ENCODE data around the gene ALK.
A peak's percentile ranks its signal among the peaks of the same experiment; 100 is the strongest.
"Not testable (repeated sequence)": the region's sequence is repeated elsewhere in the genome, so short reads cannot be mapped to it uniquely, and the experiment has no call there.

The ALK gene

GRCh38 chr2:29273685-29274611 lies 647.4 kb downstream of the ALK start:
- intact Hi-C loops (cut with DNase I): no loop called here
- DNase-seq: no peak

- no peak for DNase-seq
- intact Hi-C loops (cut with DNase I): no loop called here
Measured at GRCh38 chr2:29273004-29273684, 648.2 kb downstream of the ALK start.

GRCh38 chr2:29272311-29272710 lies 649.1 kb downstream of the ALK start:
- DNase-seq: no peak
- intact Hi-C loops (cut with DNase I): no loop called here

- intact Hi-C loops (cut with DNase I): no loop called here
Measured at GRCh38 chr2:29270701-29271121, 650.7 kb downstream of the ALK start.

GRCh38 chr2:29269765-29270109 lies 651.6 kb downstream of the ALK start:
- intact Hi-C loops (cut with DNase I): no loop called here

More at GRCh38 chr2:29270701-29271121, 650.7 kb downstream of the ALK start:
- no peak for DNase-seq

GRCh38 chr2:29269095-29269764 lies 652.2 kb downstream of the ALK start:
- intact Hi-C loops (cut with DNase I): no loop called here
- DNase-seq: peak in 1 of 42 donors; percentile 5

More at GRCh38 chr2:29269765-29270109, 651.6 kb downstream of the ALK start:
- peak in 4 of 42 donors; percentile 20 to 42 (median 29) for DNase-seq

GRCh38 chr2:29267720-29268119 lies 653.7 kb downstream of the ALK start:
- intact Hi-C loops (cut with DNase I): no loop called here
- no peak for DNase-seq

- intact Hi-C loops (cut with DNase I): no loop called here
- no peak for DNase-seq
Measured at GRCh38 chr2:29263886-29264285, 657.5 kb downstream of the ALK start.

GRCh38 chr2:29262681-29263260 lies 658.6 kb downstream of the ALK start:
- DNase-seq: no peak
- intact Hi-C loops (cut with DNase I): no loop called here

GRCh38 chr2:29261003-29261402 lies 660.4 kb downstream of the ALK start:
- intact Hi-C loops (cut with DNase I): no loop called here
- DNase-seq: no peak

GRCh38 chr2:29260142-29260772 lies 661.1 kb downstream of the ALK start:
- intact Hi-C loops (cut with DNase I): no loop called here
- no peak for DNase-seq

GRCh38 chr2:29259221-29259620 lies 662.2 kb downstream of the ALK start:
- intact Hi-C loops (cut with DNase I): no loop called here
- no peak for DNase-seq

- peak in 35 of 42 donors; percentile 9 to 85 (median 46) for DNase-seq
- intact Hi-C loops (cut with DNase I): no loop called here
Measured at GRCh38 chr2:29255004-29255403, 666.4 kb downstream of the ALK start.

GRCh38 chr2:29253495-29254275 lies 667.7 kb downstream of the ALK start:
- DNase-seq; intact Hi-C loops (cut with DNase I): not testable (repeated sequence)

GRCh38 chr2:29253026-29253425 lies 668.4 kb downstream of the ALK start:
- no peak for DNase-seq
- intact Hi-C loops (cut with DNase I): no loop called here

GRCh38 chr2:29251406-29251805 lies 670.0 kb downstream of the ALK start:
- no peak for DNase-seq

GRCh38 chr2:29250977-29251376 lies 670.4 kb downstream of the ALK start:
- no peak for DNase-seq
- intact Hi-C loops (cut with DNase I): no loop called here

More at GRCh38 chr2:29251406-29251805, 670.0 kb downstream of the ALK start:
- intact Hi-C loops (cut with DNase I): no loop called here

- DNase-seq: no peak
- intact Hi-C loops (cut with DNase I): no loop called here
Measured at GRCh38 chr2:29249666-29250253, 671.6 kb downstream of the ALK start.
